Measurements from ENCODE around the gene DNA2.
"Not testable (repeated sequence)": the region's sequence is repeated elsewhere in the genome, so short reads cannot be mapped to it uniquely, and the experiment has no call there.

DNA2 gene

DNA sequence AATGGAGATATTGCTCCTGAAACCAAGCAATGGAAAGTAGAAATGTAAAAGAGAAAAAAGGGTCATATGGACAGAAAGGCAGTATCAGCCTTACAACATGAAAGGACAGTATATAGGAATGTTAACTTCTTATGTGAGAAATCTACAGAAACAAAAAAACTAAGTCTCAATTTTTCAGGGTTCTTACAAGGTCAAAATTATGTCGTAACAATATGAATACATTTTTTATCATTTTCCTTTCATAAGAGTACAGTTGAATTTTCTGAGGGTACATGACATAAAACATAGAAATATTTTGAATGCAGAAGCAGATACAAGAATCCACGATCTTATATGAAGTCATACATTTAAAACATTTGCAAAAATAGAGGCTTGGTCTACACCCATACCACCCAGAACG is 10.7 kb downstream of the DNA2 start:
- H3K4me3 ChIP-seq (ENCODE audit: low read depth, low read length) = no peak overlapping the region

DNA sequence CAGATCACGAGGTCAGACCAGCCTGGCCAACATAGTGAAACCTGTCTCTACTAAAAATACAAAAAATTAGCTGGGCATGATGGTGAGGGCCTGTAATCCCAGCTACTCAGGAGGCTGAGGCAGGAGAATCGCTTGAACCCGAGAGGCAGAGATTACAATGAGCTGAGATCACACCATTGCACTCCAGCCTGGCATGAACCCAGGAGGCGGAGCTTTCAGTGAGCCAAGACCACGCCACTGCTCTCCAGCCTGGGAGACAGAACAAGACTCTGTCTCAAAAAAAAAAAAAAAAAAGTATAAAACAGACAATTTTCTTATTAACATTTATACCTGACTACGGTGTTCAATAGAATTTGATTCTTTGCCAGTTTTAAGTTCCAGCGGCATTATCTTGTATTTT is 22.1 kb downstream of the DNA2 start:
- not testable (repeated sequence) for H3K4me3 ChIP-seq (ENCODE audit: low read depth, low read length)

GRCh38 chr10:68446179-68446578 is 25.6 kb downstream of the DNA2 start:
- no peak overlapping the region for H3K4me3 ChIP-seq (ENCODE audit: low read depth, low read length)

DNA sequence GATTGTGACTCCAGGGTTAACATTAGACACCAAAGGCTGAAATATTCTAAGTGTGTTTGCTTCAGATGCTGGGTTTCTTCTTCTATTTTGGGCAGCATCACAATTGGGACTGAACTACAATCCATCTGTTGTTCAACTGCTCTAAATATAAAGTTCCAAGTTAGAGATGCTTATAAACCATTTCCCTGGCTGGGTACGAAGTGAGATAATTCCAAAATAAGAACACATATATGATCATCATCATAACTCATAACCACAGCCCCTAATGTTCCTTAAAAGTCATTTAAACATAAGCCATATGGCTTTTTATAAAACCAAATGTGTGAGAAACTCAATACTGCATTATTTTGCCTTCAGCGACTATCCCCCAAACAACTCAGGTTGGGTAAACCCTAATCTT is 28.8 kb downstream of the DNA2 start:
- no peak overlapping the region for H3K4me3 ChIP-seq (ENCODE audit: low read depth, low read length)

- no peak overlapping the region for H3K4me3 ChIP-seq (ENCODE audit: low read depth, low read length)
Observed at GRCh38 chr10:68440898-68441297, 30.9 kb downstream of the DNA2 start.

GRCh38 chr10:68435803-68436202 is 36.0 kb downstream of the DNA2 start:
- no peak overlapping the region for H3K4me3 ChIP-seq (ENCODE audit: low read depth, low read length)

GRCh38 chr10:68434657-68435056 is 37.1 kb downstream of the DNA2 start:
- no peak overlapping the region for H3K4me3 ChIP-seq (ENCODE audit: low read depth, low read length)

GRCh38 chr10:68428396-68429104 is 43.2 kb downstream of the DNA2 start:
- no peak overlapping the region for H3K4me3 ChIP-seq (ENCODE audit: low read depth, low read length)

DNA sequence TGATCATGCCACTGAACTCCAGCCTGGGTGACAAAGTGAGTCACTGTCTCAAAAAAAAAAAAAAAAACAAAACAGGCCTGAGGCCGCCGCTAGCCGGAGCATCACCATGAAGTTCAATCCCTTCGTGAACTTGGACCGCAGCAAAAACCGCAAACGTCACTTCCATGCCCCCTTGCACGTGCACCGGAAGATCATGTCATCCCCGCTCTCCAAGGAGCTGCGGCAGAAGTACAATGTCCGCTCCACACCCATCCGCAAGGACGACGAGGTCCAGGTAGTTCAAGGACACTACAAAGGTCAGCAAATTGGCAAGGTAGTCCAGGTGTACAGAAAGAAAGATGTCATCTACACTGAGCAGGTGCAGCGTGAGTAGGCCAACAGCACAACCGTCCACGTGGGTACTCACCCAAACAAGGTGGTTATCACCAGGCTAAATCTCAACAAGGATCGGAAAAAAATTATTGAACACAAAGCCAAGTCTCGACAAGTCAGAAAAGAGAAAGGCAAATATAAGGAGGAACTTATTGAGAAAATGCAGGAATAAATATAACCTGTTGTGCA is 47.2 kb downstream of the DNA2 start:
- H3K4me3 ChIP-seq (ENCODE audit: low read depth, low read length) = no peak overlapping the region

DNA sequence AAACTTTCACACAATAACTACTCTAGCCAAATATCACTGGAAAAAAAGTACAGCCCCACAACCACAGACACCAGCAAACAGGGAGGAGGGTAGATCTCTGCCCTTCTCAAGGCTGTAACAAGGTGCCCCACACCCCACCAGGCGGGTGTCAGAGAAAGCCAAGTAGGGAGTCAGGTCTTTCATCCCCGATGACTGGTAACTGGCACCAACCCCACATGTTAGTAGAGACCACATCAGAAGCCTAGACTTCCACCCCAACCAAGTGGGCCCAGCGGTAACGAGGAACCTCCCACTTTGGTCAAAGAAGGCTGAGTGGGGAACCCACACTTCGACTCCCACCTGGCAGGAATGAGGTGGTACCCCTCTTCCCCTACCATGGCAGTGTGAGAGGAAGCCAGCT is 48.3 kb downstream of the DNA2 start:
- no peak overlapping the region for H3K4me3 ChIP-seq (ENCODE audit: low read depth, low read length)

DNA sequence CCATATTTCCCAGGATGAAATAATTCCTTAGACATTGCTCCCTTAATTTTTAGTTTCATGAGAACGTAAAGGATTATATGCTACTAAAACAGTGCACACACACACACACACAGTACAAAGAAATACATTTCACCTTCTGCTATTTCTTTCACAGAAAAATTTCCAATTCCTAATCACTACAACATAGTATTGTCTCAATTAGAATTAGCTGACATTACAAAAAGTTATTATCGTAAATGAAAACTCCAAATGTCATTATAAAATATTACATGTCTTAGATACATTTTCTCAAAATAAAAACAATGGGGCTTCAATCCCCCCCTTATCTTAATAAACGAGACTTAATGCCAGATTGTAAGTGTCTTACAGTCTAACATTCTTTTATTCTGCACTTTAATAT is 52.4 kb downstream of the DNA2 start:
- no peak overlapping the region for H3K4me3 ChIP-seq (ENCODE audit: low read depth, low read length)

GRCh38 chr10:68408898-68409518 is 62.8 kb downstream of the DNA2 start:
- no peak overlapping the region for H3K4me3 ChIP-seq (ENCODE audit: low read depth, low read length)

- peak within 1 kb of the TSS; percentile 82 for H3K4me3 ChIP-seq (ENCODE audit: low read depth, low read length)
Observed at GRCh38 chr10:68406815-68407548, 64.8 kb downstream of the DNA2 start, which contains the start of gene RUFY2. RUFY2 (minus strand) TSS chr10:68407277; CDS start chr10:68407189, 88 bp downstream.

- peak overlapping the region; percentile 82 for H3K4me3 ChIP-seq (ENCODE audit: low read depth, low read length)
Observed at GRCh38 chr10:68406111-68406814, 65.5 kb downstream of the DNA2 start.

GRCh38 chr10:68403701-68404100 is 68.1 kb downstream of the DNA2 start:
- no peak overlapping the region for H3K4me3 ChIP-seq (ENCODE audit: low read depth, low read length)

DNA sequence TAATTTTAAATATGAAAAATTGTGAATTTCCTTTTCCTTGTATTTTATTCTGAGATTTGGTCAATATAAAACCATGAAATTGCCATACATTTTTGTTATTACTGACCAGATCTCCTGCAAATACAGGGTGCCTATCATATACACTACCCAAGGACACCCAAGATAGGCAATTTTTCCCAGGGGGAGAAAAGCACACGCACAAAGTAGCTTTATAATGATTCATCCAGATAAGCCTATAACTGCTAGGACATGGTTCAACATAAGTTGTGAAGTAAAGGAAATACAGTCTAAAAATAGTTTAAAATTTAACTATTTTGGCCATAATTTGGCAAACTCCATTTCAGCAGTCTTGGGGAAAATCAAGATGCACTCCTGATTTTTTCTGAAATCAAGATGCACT is 69.5 kb downstream of the DNA2 start:
- H3K4me3 ChIP-seq (ENCODE audit: low read depth, low read length) = no peak overlapping the region

- no peak overlapping the region for H3K4me3 ChIP-seq (ENCODE audit: low read depth, low read length)
Observed at GRCh38 chr10:68397005-68397404, 74.8 kb downstream of the DNA2 start.

- no peak overlapping the region for H3K4me3 ChIP-seq (ENCODE audit: low read depth, low read length)
Observed at GRCh38 chr10:68385740-68386139, 86.0 kb downstream of the DNA2 start.

DNA sequence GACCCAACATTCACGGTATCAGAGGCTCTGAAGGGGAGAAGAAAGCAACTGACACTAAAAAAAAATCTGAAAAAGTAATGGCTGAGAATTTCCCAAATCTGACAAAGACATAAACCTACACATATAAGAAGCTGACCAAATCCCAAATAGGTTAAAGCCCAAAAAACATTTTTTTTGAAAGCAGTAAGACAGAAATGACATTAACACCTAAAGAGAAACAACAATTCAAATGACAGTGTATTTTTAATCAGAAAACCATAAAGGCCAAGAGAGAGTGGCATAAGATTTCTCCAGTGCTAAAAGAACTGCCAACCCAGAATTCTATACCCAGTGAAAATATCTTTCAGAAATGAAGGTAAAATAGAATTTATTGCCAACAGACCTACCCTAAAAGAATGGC is 100.2 kb downstream of the DNA2 start:
- H3K4me3 ChIP-seq (ENCODE audit: low read depth, low read length) = no peak overlapping the region

DNA sequence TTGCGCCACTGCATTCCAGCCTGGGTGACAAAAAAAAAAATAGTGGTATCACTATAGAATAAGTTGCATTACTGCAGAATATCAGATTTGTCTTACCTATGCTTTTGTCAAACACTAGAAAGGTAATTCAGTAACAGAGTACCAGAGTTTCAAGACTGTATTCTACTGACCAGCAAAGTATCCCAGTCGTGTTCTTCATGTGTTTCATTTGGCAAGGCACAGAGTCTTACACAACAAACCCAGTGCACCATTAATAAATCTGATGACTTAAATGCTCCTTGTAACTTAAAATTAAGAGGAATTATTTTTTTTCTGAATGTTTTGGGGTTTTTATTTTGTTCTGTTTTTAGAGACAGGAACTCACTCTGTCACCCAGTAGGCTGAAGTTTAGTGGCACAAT is 104.7 kb downstream of the DNA2 start:
- H3K4me3 ChIP-seq (ENCODE audit: low read depth, low read length) = no peak overlapping the region

DNA sequence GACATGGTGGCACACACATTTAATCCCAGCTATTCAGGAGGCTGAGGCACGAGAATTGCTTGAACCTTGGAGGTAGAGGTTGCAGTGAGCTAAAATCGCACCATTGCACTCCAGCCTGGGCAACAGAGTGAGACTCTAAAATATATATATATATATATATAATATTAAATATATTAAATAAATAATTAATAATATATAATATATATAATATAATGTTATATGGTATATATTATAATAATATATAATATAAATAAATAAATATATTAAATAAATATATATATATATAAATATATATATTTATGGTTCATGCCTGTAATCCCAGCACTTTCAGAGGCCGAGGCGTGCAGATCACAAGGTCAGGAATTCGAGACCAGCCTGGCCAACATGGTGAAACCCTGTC is 105.2 kb downstream of the DNA2 start:
- H3K4me3 ChIP-seq (ENCODE audit: low read depth, low read length) = no peak overlapping the region

All from iPS-11a (cell line).